Fibroblast of villous mesenchyme (primary cell): Measurements from ENCODE around the gene BBLN. TPM values are rescaled to one million over a fixed set of nuclear protein-coding genes. Genes with fewer than 3 reads are reported as not detected.

Experiments
- DNase-seq: peaks from one replicate; pipeline ENCODE4 v3.0.0-alpha.2; 2010; ENCODE audit warnings: low read depth
- H3K4me3 ChIP-seq: 2 replicates; pipeline ENCODE4 v1.5.1; 2011; ENCODE audit warnings: low read depth, mild to moderate bottlenecking, low read length
- total RNA-seq: library from RNA; depleted of rRNA; stranded (reverse); fragments of >200 nt; gene quantifications from 2 replicates; pipeline ENCODE4 v1.2.3, GENCODE V29; 2012
- TF ChIP-seq, protein P1 (sequence below): IDR thresholded peaks from 2 replicates; pipeline ENCODE4 v1.5.1; 2012; ENCODE audit warnings: low read depth, mild to moderate bottlenecking, low read length; ENCODE audit not compliant: insufficient read depth

The BBLN gene
- total RNA-seq, 1 donor: 19.4 TPM

DNA sequence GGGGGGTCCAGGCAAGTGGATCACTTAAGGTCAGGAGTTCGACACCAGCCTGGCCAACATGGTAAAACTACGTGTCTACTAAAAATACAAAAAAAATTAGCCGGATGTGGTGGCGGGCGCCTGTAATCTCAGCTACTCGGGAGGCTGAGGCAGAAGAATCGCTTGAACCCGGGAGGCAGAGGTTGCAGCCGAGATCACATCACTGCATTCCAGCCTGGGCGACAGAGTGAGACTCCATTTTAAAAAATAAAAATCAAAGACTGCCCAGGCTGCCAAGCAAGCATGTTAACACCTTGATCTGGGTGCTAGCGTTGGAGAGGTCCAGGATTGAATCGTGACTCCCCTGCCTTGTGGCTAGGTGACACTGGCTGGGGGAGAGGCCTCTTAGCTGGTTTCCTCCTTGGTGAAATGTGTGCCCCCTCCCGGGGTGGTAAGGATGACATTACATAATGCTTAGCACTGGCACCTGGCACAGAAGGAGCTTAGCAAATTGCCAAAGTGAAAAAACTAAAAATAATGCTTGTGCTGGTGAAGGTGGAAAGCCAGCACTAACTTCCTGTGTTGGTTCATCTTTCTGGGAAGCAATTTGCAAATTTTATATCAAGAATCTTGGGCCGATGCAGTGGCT, 33.5 kb downstream of the BBLN start:
- no peak for DNase-seq
- TF ChIP-seq, protein P1, sequence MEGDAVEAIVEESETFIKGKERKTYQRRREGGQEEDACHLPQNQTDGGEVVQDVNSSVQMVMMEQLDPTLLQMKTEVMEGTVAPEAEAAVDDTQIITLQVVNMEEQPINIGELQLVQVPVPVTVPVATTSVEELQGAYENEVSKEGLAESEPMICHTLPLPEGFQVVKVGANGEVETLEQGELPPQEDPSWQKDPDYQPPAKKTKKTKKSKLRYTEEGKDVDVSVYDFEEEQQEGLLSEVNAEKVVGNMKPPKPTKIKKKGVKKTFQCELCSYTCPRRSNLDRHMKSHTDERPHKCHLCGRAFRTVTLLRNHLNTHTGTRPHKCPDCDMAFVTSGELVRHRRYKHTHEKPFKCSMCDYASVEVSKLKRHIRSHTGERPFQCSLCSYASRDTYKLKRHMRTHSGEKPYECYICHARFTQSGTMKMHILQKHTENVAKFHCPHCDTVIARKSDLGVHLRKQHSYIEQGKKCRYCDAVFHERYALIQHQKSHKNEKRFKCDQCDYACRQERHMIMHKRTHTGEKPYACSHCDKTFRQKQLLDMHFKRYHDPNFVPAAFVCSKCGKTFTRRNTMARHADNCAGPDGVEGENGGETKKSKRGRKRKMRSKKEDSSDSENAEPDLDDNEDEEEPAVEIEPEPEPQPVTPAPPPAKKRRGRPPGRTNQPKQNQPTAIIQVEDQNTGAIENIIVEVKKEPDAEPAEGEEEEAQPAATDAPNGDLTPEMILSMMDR: no peak
- peak overlapping the region; percentile 38 for H3K4me3 ChIP-seq

DNA sequence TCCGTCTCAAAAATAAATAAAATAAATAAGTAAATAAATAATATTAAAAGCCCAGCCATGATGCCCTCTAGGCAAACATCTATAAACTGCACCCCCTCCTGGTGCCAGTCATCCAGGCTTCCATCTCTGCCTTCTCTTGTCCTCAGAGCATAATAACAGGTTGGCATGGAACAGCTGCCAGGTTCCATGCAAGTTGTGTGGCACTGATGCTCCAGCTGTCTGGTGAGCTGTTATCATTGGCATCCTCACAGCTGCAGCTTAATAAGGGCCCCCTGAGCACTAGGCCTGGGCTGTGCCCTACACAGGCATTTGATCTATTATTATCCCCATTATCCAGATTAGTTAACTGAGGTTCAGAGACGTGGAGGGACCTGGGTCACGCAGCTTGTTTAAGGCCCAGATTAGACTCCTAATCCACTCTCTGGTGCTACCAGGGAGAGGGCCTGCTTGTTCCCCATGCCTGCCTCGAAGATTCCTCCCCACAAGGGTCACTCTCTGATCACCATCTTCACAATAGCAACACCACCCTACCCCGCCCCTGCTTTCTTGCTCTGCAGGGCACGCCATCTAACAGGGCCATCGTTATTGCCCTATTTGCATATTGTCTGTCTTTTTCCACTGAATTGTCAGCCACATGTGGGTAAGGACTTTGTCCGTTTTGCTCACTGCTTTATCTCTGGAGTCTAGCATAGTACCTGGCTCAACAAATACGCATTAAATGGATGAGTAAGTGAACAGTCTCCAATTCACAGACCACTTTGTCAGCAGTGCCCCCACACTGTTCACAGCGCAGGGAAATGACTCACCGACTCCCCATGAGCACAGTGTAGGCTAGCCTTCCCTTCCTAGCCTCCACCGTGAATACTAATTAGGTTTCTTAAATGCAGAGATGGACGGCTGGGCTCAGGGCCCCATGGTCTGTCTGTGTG, 41.6 kb downstream of the BBLN start:
- no peak overlapping the region for H3K4me3 ChIP-seq
- DNase-seq: no peak
- TF ChIP-seq, protein P1: no peak

DNA sequence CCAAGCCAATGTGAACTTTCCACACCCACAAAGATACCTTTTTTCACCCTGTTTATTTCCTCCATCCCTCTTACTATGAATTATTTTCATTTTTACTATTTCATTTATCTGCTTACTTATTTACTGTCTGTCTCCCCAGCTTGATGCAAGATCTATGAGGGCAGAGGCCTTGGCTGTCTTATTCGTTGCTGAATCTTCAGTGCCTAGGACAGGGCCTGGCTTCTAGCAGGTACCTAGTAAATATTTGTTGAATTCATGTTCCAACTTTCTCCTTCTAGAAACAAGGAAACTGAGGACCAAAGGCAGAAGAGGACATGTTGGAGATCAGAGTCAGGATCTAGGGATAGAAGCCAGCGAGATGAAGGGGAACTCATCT, 42.6 kb downstream of the BBLN start:
- DNase-seq: no peak
- TF ChIP-seq, protein P1: no peak
- H3K4me3 ChIP-seq: no peak overlapping the region

- TF ChIP-seq, protein P1: peak; percentile 61
- DNase-seq: peak; percentile 51
- peak within 1 kb of the TSS; percentile 76 for H3K4me3 ChIP-seq
These were observed 43.1 kb downstream of the BBLN start, which contains the start of gene DNM1 for GRCh38 chr9:128203024-128203706. Gene DNM1 (plus strand): TSS chr9:128203379. CDS start chr9:128203471, 92 bp downstream.

DNA sequence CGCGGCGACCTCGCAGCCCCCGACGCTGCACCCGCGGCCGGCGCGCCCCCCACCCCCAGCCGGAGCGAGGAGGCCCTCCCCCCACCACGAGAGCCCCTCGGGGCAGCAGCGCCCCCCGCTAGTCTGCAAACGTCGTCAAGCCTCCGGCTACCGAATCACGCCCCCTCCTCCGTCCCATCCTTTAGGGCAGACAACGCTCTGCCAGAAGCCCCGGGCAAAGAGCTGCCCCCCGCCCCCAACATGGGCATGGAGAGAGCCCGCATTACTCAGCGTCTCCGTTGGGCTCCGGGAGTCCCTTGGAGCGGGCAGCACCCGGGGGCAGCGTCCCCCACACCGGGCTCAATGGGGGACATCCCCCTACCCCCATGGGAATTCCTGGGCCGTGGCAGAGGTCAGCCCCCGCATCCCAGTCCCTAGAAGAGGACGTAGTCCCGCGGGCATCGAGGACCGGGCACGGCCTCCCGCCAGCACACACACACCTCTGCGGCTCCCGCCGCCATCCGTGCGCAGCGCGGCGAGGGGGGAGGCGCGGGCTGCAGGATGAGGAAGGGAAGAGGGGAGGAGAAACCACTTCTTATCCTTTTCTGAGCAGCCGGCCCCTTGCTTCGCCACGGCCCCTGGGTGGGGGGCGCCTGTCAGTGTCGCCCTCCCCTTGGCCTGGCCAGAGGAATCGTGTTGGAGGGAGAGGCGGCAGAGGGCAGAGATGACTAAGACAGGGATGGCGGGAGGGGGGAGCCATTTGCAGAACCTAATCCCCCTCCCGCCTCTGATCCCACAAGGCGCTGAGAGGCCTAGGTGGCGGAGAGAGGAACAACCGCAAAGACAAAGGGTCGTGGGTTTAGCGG, 43.9 kb downstream of the BBLN start:
- peak; percentile 31 for DNase-seq
- TF ChIP-seq, protein P1: no peak
- peak overlapping the region; percentile 76 for H3K4me3 ChIP-seq

DNA sequence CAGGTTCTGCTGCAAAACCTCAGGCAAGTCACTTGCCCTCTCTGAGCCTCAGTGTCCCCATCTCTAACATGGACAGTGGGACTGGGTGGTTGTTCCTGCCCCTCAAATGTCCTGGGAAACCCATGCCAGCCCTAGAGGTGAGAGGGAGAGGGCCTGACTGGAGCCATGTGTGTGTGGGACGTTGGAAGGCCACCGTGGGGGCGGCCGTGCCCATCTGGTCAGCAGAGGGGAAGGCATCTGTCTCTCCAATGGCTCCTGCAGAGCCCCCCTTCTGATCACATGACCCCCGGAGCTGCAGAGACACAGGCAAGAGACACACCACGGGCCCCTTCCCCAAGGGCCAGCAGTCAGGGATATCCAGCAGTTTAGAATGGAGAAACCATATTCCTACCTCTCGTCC, 44.8 kb downstream of the BBLN start:
- TF ChIP-seq, protein P1: no peak
- H3K4me3 ChIP-seq: peak overlapping the region; percentile 76
- DNase-seq: no peak
